Measurements from ENCODE around the gene AFF1. TPM values are rescaled to one million over a fixed set of nuclear protein-coding genes. Genes with fewer than 3 reads are reported as not detected.
"Not testable (repeated sequence)": the region's sequence is repeated elsewhere in the genome, so short reads cannot be mapped to it uniquely, and the experiment has no call there.

AFF1 gene
- total and polyA plus RNA-seq, 2 donors (not counting 1 experiment from before 2014, with no cell fraction given): 15.5 to 21.1 TPM

GRCh38 chr4:87012265-87012953 lies 77.6 kb downstream of the AFF1 start:
- no peak overlapping the region for H3K9ac ChIP-seq (ENCODE audit: insufficient read depth, low read length)
- no peak overlapping the region for H3K4me3 ChIP-seq (replicated peaks in 1 of 4; ENCODE audit: control extremely low read depth in 1 of 4, insufficient read depth in 1 of 4, low read depth in 3 of 4, low read length in 4 of 4)
- H3K79me2 ChIP-seq (ENCODE audit: control insufficient read depth, insufficient read depth, low read length): peaks cover 76% of the 10 kb centered on the region
- no peaks in the 10 kb centered on the region for H3K27me3 ChIP-seq (ENCODE audit: control insufficient read depth, insufficient read depth, low read length)
- H3K4me2 ChIP-seq (ENCODE audit: extremely low read depth, insufficient read depth, low read length): no peak overlapping the region
- H3K9me3 ChIP-seq (ENCODE audit: control insufficient read depth, insufficient read depth, low read depth, low read length): no peaks in the 10 kb centered on the region
- TF ChIP-seq EZH2 (IDR thresholded peaks at IDR 0.05; ENCODE audit: low read length, missing control alignments) (no peak), CTCF (conservative IDR thresholded peaks at IDR 0.05 in 1 of 2, IDR thresholded peaks at IDR 0.05 in 1 of 2; ENCODE audit: low read depth in 1 of 2, low read length in 2 of 2) (no peak)
- no peaks in the 10 kb centered on the region for H4K20me1 ChIP-seq (ENCODE audit: control insufficient read depth, extremely low read depth, insufficient read depth, low read length)
- no peaks in the 10 kb centered on the region for H3K36me3 ChIP-seq (ENCODE audit: control insufficient read depth, insufficient read depth, low read length)
- no peak for DNase-seq (ENCODE audit: low read depth in 2 of 2)
- no peak overlapping the region for H3K27ac ChIP-seq (ENCODE audit: insufficient read depth, low read length)
- H2AFZ ChIP-seq (ENCODE audit: low read length): no peak overlapping the region
- no peaks in the 10 kb centered on the region for H3K4me1 ChIP-seq (ENCODE audit: control insufficient read depth, extremely low read depth, insufficient read depth, low read length)

GRCh38 chr4:87012954-87013308 lies 78.1 kb downstream of the AFF1 start:
- H3K9me3 ChIP-seq (ENCODE audit: control insufficient read depth, insufficient read depth, low read depth, low read length); DNase-seq (ENCODE audit: low read depth in 2 of 2); H3K27ac ChIP-seq (ENCODE audit: insufficient read depth, low read length); H4K20me1 ChIP-seq (ENCODE audit: control insufficient read depth, extremely low read depth, insufficient read depth, low read length); H3K4me1 ChIP-seq (ENCODE audit: control insufficient read depth, extremely low read depth, insufficient read depth, low read length); H3K4me2 ChIP-seq (ENCODE audit: extremely low read depth, insufficient read depth, low read length); H3K36me3 ChIP-seq (ENCODE audit: control insufficient read depth, insufficient read depth, low read length); H3K4me3 ChIP-seq (replicated peaks in 1 of 4; ENCODE audit: control extremely low read depth in 1 of 4, insufficient read depth in 1 of 4, low read depth in 3 of 4, low read length in 4 of 4); H3K9ac ChIP-seq (ENCODE audit: insufficient read depth, low read length); H3K27me3 ChIP-seq (ENCODE audit: control insufficient read depth, insufficient read depth, low read length); H2AFZ ChIP-seq (ENCODE audit: low read length): not testable (repeated sequence)
- peaks cover 72% of the 10 kb centered on the region for H3K79me2 ChIP-seq (ENCODE audit: control insufficient read depth, insufficient read depth, low read length)

GRCh38 chr4:87014284-87014782 lies 79.5 kb downstream of the AFF1 start:
- DNase-seq (ENCODE audit: low read depth in 2 of 2): peak in 1 of 2 donors; percentile 52
- peaks cover 4% of the 10 kb centered on the region for H3K4me1 ChIP-seq (ENCODE audit: control insufficient read depth, extremely low read depth, insufficient read depth, low read length)
- no peaks in the 10 kb centered on the region for H3K36me3 ChIP-seq (ENCODE audit: control insufficient read depth, insufficient read depth, low read length)
- peaks cover 70% of the 10 kb centered on the region for H3K79me2 ChIP-seq (ENCODE audit: control insufficient read depth, insufficient read depth, low read length)
- peak overlapping the region in 1 of 4 experiments; percentile 3 for H3K4me3 ChIP-seq (replicated peaks in 1 of 4; ENCODE audit: control extremely low read depth in 1 of 4, insufficient read depth in 1 of 4, low read depth in 3 of 4, low read length in 4 of 4)
- H3K9ac ChIP-seq (ENCODE audit: insufficient read depth, low read length): no peak overlapping the region
- H3K9me3 ChIP-seq (ENCODE audit: control insufficient read depth, insufficient read depth, low read depth, low read length): no peaks in the 10 kb centered on the region
- peak overlapping the region; percentile 69 for H3K27ac ChIP-seq (ENCODE audit: insufficient read depth, low read length)
- no peak overlapping the region for H2AFZ ChIP-seq (ENCODE audit: low read length)
- no peaks in the 10 kb centered on the region for H3K27me3 ChIP-seq (ENCODE audit: control insufficient read depth, insufficient read depth, low read length)
- no peak for TF ChIP-seq EZH2 (IDR thresholded peaks at IDR 0.05; ENCODE audit: low read length, missing control alignments)
- no peak for TF ChIP-seq CTCF (conservative IDR thresholded peaks at IDR 0.05 in 1 of 2, IDR thresholded peaks at IDR 0.05 in 1 of 2; ENCODE audit: low read depth in 1 of 2, low read length in 2 of 2)
- no peaks in the 10 kb centered on the region for H4K20me1 ChIP-seq (ENCODE audit: control insufficient read depth, extremely low read depth, insufficient read depth, low read length)
- peak overlapping the region; percentile 65 for H3K4me2 ChIP-seq (ENCODE audit: extremely low read depth, insufficient read depth, low read length)
